Adrenal gland (tissue), 5 donors: ENCODE data around the gene SULT6B1.

ENCODE experiments used
- POLR2A ChIP-seq, 2 donors: fragments of 450-650 bp; IDR thresholded peaks; one replicate each; pipeline ENCODE4 v1.6.1; 2017; ENCODE audit warnings: antibody characterized with exemption in 2 of 2, mild to moderate bottlenecking in 2 of 2, moderate library complexity in 1 of 2
- TF ChIP-seq, protein P1 (sequence below), 6 experiments: fragments of 450-650 bp in 4 of 6; fragments of 200-600 bp in 2 of 6; sonication (generic) in 1 of 6; IDR thresholded peaks; 1 replicate in 5 of 6; 2 replicates in 1 of 6; pipeline versions ENCODE4 v1.5.1 to v1.8.0; 2016 to 2021; ENCODE audit warnings: antibody characterized with exemption in 6 of 6, mild to moderate bottlenecking in 2 of 6, moderate library complexity in 1 of 6
- donor health status: DM: no; HTN: no; CAD: no.

DNA sequence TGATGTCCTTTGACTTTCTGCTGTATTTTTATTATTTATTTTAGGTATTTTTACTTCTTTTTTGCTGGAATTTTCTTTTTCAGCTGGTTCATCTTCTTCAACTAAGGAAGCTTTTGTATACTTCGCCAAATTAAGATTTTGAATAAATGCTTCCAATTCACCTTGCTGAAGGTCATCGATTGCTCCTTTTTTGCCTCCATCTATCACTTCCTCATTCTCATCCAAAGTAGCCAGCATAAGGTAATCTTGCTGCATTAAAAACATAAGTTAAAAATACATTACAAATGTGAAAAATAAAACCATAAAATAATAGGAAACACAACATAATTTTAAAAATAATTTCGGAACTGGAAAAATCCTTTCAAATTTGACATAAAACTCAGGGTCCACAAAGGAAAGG, 40.3 kb upstream of the SULT6B1 start:
- TF ChIP-seq, protein P1, sequence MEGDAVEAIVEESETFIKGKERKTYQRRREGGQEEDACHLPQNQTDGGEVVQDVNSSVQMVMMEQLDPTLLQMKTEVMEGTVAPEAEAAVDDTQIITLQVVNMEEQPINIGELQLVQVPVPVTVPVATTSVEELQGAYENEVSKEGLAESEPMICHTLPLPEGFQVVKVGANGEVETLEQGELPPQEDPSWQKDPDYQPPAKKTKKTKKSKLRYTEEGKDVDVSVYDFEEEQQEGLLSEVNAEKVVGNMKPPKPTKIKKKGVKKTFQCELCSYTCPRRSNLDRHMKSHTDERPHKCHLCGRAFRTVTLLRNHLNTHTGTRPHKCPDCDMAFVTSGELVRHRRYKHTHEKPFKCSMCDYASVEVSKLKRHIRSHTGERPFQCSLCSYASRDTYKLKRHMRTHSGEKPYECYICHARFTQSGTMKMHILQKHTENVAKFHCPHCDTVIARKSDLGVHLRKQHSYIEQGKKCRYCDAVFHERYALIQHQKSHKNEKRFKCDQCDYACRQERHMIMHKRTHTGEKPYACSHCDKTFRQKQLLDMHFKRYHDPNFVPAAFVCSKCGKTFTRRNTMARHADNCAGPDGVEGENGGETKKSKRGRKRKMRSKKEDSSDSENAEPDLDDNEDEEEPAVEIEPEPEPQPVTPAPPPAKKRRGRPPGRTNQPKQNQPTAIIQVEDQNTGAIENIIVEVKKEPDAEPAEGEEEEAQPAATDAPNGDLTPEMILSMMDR (IDR thresholded peaks at IDR 0.05) = no peak
- no peak for TF ChIP-seq POLR2A (IDR thresholded peaks at IDR 0.05)
